ENCODE results near the gene TNS3. TPM values are rescaled to one million over a fixed set of nuclear protein-coding genes. Genes with fewer than 3 reads are reported as not detected.

The TNS3 gene
- total RNA-seq, 1 donor from 2014 or later: 89.8 TPM

GRCh38 chr7:47454069-47454973 lies 127.6 kb downstream of the TNS3 start:
- TF ChIP-seq, protein P1, sequence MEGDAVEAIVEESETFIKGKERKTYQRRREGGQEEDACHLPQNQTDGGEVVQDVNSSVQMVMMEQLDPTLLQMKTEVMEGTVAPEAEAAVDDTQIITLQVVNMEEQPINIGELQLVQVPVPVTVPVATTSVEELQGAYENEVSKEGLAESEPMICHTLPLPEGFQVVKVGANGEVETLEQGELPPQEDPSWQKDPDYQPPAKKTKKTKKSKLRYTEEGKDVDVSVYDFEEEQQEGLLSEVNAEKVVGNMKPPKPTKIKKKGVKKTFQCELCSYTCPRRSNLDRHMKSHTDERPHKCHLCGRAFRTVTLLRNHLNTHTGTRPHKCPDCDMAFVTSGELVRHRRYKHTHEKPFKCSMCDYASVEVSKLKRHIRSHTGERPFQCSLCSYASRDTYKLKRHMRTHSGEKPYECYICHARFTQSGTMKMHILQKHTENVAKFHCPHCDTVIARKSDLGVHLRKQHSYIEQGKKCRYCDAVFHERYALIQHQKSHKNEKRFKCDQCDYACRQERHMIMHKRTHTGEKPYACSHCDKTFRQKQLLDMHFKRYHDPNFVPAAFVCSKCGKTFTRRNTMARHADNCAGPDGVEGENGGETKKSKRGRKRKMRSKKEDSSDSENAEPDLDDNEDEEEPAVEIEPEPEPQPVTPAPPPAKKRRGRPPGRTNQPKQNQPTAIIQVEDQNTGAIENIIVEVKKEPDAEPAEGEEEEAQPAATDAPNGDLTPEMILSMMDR (IDR thresholded peaks at IDR 0.05): no peak
- no peaks in the 10 kb centered on the region for H3K36me3 ChIP-seq
- no peaks in the 10 kb centered on the region for H3K9me3 ChIP-seq
- H3K4me3 ChIP-seq: no peak overlapping the region
- DNase-seq (ENCODE audit: low spot score in 2 of 2): no peak
- H3K4me1 ChIP-seq: peaks cover 24 to 38% of the 10 kb centered on the region in 2 donors
- peak overlapping the region; percentile 86 to 89 for H3K27ac ChIP-seq
- no peaks in the 10 kb centered on the region for H3K27me3 ChIP-seq
- intact Hi-C loops (cut with DNase I): loop anchor here (5.0 kb wide), 1 partner anchor 198 kb away; no protein-coding TSS in a partner anchor

DNA sequence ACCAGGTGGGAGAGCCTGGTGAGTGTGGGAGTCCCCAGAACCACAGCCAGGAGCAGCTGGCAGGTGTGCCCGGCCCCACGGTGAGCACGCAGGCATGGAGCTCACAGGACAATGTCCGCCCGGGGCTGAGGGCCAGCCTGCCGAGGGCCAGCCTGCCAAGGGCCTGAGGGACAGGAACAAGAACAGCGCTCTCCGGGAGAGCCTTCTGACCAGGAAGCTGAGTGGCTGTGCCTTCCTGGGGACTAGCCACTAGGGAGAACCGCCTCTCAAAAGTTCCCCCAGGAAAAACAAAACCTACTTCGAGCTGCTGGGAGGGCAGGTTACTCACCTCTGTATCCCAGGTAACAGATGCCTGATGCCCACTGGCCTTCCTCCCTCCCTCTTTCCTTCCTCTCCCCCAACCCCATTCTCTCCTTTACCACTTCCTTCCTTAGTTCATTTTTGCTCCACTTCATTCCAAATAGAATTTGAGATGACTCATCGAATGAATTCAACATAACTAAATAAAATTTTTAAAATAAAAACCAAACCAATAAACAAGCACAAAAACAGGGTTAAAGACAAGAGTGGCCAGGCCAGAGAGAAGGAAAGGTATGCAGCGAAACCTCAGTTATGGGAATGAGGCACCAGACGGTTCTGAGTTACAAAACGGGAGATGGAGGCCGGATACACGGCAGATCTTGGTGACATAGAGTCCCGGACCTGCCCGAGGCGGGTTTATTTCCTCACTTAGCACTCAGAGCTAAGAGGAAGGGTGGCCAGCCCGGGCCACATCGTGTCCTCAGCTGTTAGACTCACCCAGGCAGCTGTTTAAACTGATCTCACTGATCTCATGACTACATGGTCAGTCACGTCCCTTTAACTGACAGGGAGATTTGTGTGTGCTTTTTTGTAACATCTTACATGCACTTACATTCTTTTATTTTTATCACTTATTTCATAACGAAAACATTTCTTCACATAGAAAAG lies 128.5 kb downstream of the TNS3 start:
- no peaks in the 10 kb centered on the region for H3K27me3 ChIP-seq
- H3K36me3 ChIP-seq: no peaks in the 10 kb centered on the region
- H3K4me1 ChIP-seq: peaks cover 22 to 36% of the 10 kb centered on the region in 2 donors
- no peaks in the 10 kb centered on the region for H3K9me3 ChIP-seq
- intact Hi-C loops (cut with DNase I): loop anchor here (1.0 to 5.0 kb wide), 3 partner anchors 29 to 199 kb away; partner anchors contain the start of gene TNS3
- H3K27ac ChIP-seq: peak overlapping the region; percentile 86 to 89
- TF ChIP-seq, protein P1 (IDR thresholded peaks at IDR 0.05): no peak
- peak overlapping the region; percentile 20 to 58 for H3K4me3 ChIP-seq
- peak; percentile 80 to 92 for DNase-seq (ENCODE audit: low spot score in 2 of 2)

GRCh38 chr7:47452715-47453092 lies 129.2 kb downstream of the TNS3 start:
- Histone ChIP-seq H3K4me3 (peak overlapping the region; percentile 20 to 58), H3K9me3 (no peaks in the 10 kb centered on the region), H3K4me1 (peaks cover 21 to 34% of the 10 kb centered on the region in 2 donors), H3K27me3 (no peaks in the 10 kb centered on the region), H3K27ac (peak overlapping the region; percentile 86 to 89), H3K36me3 (no peaks in the 10 kb centered on the region)
- intact Hi-C loops (cut with DNase I): loop anchor here (1.0 to 5.0 kb wide), 3 partner anchors 30 to 200 kb away; partner anchors contain the start of gene TNS3
- DNase-seq (ENCODE audit: low spot score in 2 of 2): no peak
- TF ChIP-seq, protein P1 (IDR thresholded peaks at IDR 0.05): no peak

DNA sequence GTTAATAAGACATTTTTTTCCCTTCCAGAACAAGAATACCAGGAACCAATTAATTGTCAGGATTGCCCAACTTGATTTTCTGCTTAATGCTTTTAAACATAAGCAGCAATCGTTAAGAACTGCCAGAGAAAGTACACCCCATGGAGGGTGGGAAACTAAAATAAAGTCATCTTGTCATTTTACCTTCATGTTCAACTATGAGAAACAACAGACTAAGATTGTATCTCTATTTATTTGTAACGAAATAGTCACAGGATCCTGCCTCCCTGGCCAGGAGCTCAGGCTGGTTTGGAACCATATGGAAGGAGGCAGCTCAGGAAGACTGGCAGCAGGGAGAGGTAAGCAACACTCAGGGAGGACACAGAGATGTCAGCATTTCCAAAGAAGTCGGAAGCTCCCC lies 129.6 kb downstream of the TNS3 start:
- Histone ChIP-seq H3K27ac (peak overlapping the region; percentile 86 to 89), H3K4me1 (peaks cover 21 to 34% of the 10 kb centered on the region in 2 donors), H3K4me3 (peak overlapping the region; percentile 20 to 58)

GRCh38 chr7:47451851-47452205 lies 130.1 kb downstream of the TNS3 start:
- intact Hi-C loops (cut with DNase I): loop anchor here (2.0 to 5.0 kb wide), 2 partner anchors 131 to 200 kb away; partner anchors contain the start of gene TNS3
- DNase-seq (ENCODE audit: low spot score in 2 of 2): no peak
- peaks cover 21 to 34% of the 10 kb centered on the region in 2 donors for H3K4me1 ChIP-seq
- peak overlapping the region; percentile 86 to 89 for H3K27ac ChIP-seq
- H3K9me3 ChIP-seq: no peaks in the 10 kb centered on the region
- no peaks in the 10 kb centered on the region for H3K36me3 ChIP-seq
- no peaks in the 10 kb centered on the region for H3K27me3 ChIP-seq
- H3K4me3 ChIP-seq: peak overlapping the region; percentile 20 to 58
- TF ChIP-seq, protein P1 (IDR thresholded peaks at IDR 0.05): no peak

More for the DNA sequence above, 129.6 kb downstream of the TNS3 start:
- H3K9me3 ChIP-seq: no peaks in the 10 kb centered on the region
- DNase-seq (ENCODE audit: low spot score in 2 of 2): no peak
- no peaks in the 10 kb centered on the region for H3K36me3 ChIP-seq
- H3K27me3 ChIP-seq: no peaks in the 10 kb centered on the region
- intact Hi-C loops (cut with DNase I): loop anchor here (2.0 to 5.0 kb wide), 2 partner anchors 131 to 200 kb away; partner anchors contain the start of gene TNS3
- TF ChIP-seq, protein P1 (IDR thresholded peaks at IDR 0.05): no peak

Data from ascending aorta (tissue), 2 donors.